ENCODE measurements around the gene COL26A1. TPM values are rescaled to one million over a fixed set of nuclear protein-coding genes. Genes with fewer than 3 reads are reported as not detected.

COL26A1 gene
- total and polyA plus RNA-seq, 8 donors: 0.20 to 0.55 (median 0.31) TPM; not detected in 5

DNA sequence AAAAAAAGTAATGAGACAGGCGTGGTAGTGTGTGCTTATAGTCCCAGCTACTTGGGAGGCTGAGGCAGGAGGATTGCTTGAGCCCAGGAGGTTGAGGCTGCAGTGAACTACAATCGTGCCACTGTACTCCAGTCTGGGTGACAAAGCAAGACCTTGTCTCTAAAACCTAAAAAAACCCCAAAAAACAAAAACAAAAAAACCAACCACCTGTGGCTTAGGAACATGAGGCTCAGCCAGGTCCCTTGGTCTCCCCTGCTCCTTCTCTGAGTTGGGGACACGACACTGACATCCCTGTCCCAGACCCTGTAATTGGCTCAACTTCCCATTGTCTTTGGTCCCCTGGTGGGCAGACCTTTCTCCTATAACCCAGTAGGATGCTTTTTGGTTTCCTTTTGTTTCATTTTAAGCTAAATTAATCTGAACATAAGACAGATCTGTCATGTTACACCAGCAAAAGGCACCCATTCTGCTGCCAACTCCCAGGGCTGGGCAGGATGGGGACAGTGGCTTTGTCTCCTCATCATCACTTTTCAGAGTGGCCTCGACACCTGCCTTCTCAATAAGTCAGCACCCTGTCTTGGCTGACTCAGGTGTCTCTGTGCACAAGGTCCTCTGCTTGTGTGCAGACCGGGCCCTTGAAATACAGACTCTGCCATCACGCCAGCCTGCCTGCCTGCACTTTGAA is 192.1 kb downstream of the COL26A1 start:
- Histone ChIP-seq H3K36me3 (no peaks in the 10 kb centered on the region), H3K4me3 (no peak overlapping the region), H3K27ac (no peak overlapping the region), H3K9me3 (no peaks in the 10 kb centered on the region), H3K27me3 (peaks cover 0 to 19% (median 0%) of the 10 kb centered on the region in 3 donors), H3K4me1 (no peaks in the 10 kb centered on the region)
- WGBS, 5 donors: 86 to 88% (median 87%) methylated on average over 6 of the region's 6 CpGs
- no peak for DNase-seq
- intact Hi-C loops (cut with DNase I; ENCODE audit: low total_unique reads): no loop called here
- no peak for TF ChIP-seq CTCF (IDR thresholded peaks at IDR 0.05)

GRCh38 chr7:101555269-101555920 is 192.7 kb downstream of the COL26A1 start:
- no peaks in the 10 kb centered on the region for H3K9me3 ChIP-seq
- no peaks in the 10 kb centered on the region for H3K36me3 ChIP-seq
- no peak overlapping the region for H3K27ac ChIP-seq
- DNase-seq: no peak
- peaks cover 0 to 19% (median 0%) of the 10 kb centered on the region in 3 donors for H3K27me3 ChIP-seq
- no peaks in the 10 kb centered on the region for H3K4me1 ChIP-seq
- intact Hi-C loops (cut with DNase I; ENCODE audit: low total_unique reads): no loop called here
- 84 to 89% (median 85%) methylated on average over 8 to 12 of the region's 12 CpGs for WGBS, 5 donors
- H3K4me3 ChIP-seq: no peak overlapping the region
- TF ChIP-seq CTCF (IDR thresholded peaks at IDR 0.05) (no peak), EP300 (IDR thresholded peaks at IDR 0.05) (no peak), POLR2A (IDR thresholded peaks at IDR 0.05) (no peak), POLR2AphosphoS5 (IDR thresholded peaks at IDR 0.05) (no peak)

- WGBS, 5 donors: 71 to 90% (median 83%) methylated on average over 3 of the region's 3 CpGs
- Histone ChIP-seq H3K4me3 (no peak overlapping the region), H3K9me3 (no peaks in the 10 kb centered on the region), H3K36me3 (no peaks in the 10 kb centered on the region), H3K27me3 (peaks cover 0 to 19% (median 0%) of the 10 kb centered on the region in 3 donors), H3K27ac (no peak overlapping the region), H3K4me1 (no peaks in the 10 kb centered on the region)
- no peak for DNase-seq
- no peak for TF ChIP-seq EP300 (IDR thresholded peaks at IDR 0.05)
- no peak for TF ChIP-seq POLR2AphosphoS5 (IDR thresholded peaks at IDR 0.05)
- TF ChIP-seq POLR2A (IDR thresholded peaks at IDR 0.05): no peak
- no peak for TF ChIP-seq CTCF (IDR thresholded peaks at IDR 0.05)
- intact Hi-C loops (cut with DNase I; ENCODE audit: low total_unique reads): no loop called here
These were observed 193.2 kb downstream of the COL26A1 start for GRCh38 chr7:101555921-101556275.

DNA sequence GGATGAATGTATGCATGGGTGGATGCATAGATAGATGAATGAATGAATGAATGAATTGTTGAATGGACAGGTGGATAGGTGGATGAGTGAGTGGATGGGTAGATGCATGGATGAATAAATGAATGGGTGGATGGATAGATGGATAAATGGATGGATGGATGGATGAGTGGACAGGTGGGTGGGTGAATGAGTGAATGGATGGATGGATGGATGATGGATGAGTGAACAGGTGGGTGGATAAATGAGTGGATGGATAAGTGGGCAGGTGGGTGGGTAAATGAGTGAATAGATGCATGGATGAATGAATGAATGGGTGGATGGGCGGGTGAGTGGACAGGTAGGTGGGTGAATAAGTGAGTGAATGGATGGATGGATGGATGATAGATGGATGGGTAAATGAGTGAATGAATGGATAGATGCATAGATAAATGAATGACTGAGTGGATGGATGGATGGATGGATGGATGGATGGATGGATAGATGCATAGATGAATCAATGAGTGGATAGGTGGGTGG is 193.8 kb downstream of the COL26A1 start:
- Histone ChIP-seq H3K4me3 (no peak overlapping the region), H3K36me3 (no peaks in the 10 kb centered on the region), H3K4me1 (no peaks in the 10 kb centered on the region), H3K27ac (no peak overlapping the region), H3K27me3 (peaks cover 0 to 19% (median 0%) of the 10 kb centered on the region in 3 donors), H3K9me3 (no peaks in the 10 kb centered on the region)
- DNase-seq: no peak
- no peak for TF ChIP-seq CTCF (IDR thresholded peaks at IDR 0.05)
- no peak for TF ChIP-seq EP300 (IDR thresholded peaks at IDR 0.05)
- no peak for TF ChIP-seq POLR2AphosphoS5 (IDR thresholded peaks at IDR 0.05)
- intact Hi-C loops (cut with DNase I; ENCODE audit: low total_unique reads): no loop called here
- 79 to 96% (median 90%) methylated on average over 1 of the region's 1 CpG for WGBS, 5 donors

All from stomach (tissue), 9 donors.